SK-N-MC (cell line): ENCODE data around the gene PRELID3B.

Experiments
- DNase-seq: peaks from one replicate; pipeline ENCODE4 v3.0.0-alpha.2; 2011; ENCODE audit warnings: low read depth, low spot score
- H3K27ac ChIP-seq: fragments of 200-600 bp; sonication (generic); 2 replicates; pipeline ENCODE4 v1.5.1; 2016; ENCODE audit warnings: mixed run types
- H3K36me3 ChIP-seq: fragments of 200-600 bp; sonication (generic); 2 replicates; pipeline ENCODE4 v1.6.1; 2017; ENCODE audit warnings: antibody characterized with exemption, low read length, mixed read lengths; ENCODE audit not compliant: insufficient read depth
- H3K4me3 ChIP-seq: fragments of 200-600 bp; sonication (generic); 2 replicates; pipeline ENCODE4 v1.5.1; 2016
- H3K9ac ChIP-seq: fragments of 200-600 bp; sonication (generic); 2 replicates; pipeline ENCODE4 v1.8.0; 2017; ENCODE audit warnings: mixed run types, mixed read lengths; ENCODE audit not compliant: insufficient read length
- H3K9me3 ChIP-seq: fragments of 200-600 bp; sonication (generic); 2 replicates; pipeline ENCODE4 v1.6.1; 2017; ENCODE audit warnings: low read depth, mild to moderate bottlenecking, antibody characterized with exemption, low read length, moderate library complexity, mixed read lengths
- EZH2 ChIP-seq: fragments of 200-600 bp; sonication (generic); IDR thresholded peaks from one replicate; pipeline ENCODE4 v1.6.1; 2017; ENCODE audit warnings: antibody characterized with exemption
- FOXP2 ChIP-seq: optimal IDR thresholded peaks from 2 replicates; pipeline ENCODE3; 2011; ENCODE audit warnings: mild to moderate bottlenecking, moderate library complexity; ENCODE audit not compliant: insufficient read depth; ENCODE audit errors: extremely low read length, control extremely low read depth
- POLR2AphosphoS5 ChIP-seq: IDR thresholded peaks from 2 replicates; pipeline ENCODE4 v1.6.1; 2012; ENCODE audit warnings: mild to moderate bottlenecking, low read depth, low read length, borderline replicate concordance

Gene PRELID3B

DNA sequence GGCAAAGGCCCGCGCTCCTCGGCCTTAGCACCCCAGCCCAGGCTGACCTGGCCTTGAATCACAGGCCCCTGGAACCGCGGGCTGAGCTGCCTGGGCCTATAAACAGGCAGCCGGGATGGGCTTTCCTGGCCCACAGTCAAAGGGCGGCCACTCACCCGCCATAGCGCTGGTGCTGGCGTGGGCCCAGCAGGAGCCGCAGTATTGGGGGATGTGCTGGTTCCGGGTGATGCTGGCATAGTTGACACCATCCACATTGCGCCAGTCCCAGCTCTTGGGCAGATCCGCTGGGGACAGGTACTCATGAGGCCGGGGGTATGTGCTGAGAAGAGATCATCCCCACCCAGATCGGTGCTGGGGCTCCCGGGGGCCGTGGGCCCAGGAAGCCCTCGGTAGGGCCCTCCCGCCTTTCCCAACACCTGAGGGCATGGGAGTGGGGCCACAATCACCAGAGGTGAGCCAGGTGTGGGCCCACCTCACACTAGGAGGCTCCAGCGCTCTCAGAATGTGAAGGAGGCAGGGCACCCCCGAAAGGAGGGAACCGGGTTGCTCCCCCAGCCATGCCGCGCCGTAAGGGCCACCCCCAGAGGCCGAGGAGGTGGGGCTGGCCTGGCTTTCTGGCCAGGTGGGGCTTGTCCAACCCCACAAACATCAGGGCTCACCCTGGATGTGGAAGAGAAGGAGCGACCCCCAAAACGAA is 36.3 kb downstream of the PRELID3B start:
- H3K36me3 ChIP-seq, result no peaks in the 10 kb centered on the region
- TF ChIP-seq EZH2 (no peak), FOXP2 (no peak), POLR2AphosphoS5 (no peak)

DNA sequence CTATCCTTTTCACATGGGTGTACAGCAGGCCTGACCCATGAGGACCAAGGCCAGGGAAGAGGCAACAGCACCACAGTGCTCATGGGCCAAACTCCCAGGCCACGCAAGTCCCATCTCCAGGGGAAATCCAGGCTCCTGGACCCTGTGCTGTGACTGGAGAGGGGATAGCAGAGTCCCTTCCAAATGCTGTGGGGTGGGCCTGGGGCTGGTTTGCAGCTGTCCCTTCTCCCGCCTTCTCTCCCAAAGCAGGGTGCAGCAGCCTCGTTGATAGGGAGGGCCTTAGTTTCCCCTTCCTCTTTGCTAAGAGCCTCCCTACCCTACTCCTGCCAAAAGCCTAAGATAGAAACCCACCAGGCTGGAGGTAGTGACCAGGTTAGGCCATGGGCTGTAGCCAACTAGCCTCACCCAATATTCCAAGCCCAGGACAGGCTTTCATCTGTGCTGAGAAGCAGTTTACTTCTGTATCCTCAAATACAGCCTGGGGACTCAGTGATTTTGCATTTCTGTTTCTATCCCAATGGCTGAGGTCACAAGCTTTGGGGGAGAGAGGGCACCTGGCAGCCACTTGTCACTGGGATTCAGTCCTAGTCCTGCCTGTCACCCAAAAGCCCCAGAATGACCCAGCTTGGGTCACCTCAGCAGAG is 36.9 kb downstream of the PRELID3B start:
- DNase-seq, result no peak
- Histone ChIP-seq H3K27ac (no peak overlapping the region), H3K36me3 (no peaks in the 10 kb centered on the region), H3K4me3 (no peak overlapping the region), H3K9ac (no peak overlapping the region), H3K9me3 (no peaks in the 10 kb centered on the region)
- TF ChIP-seq POLR2AphosphoS5, result no peak
- no peak for TF ChIP-seq FOXP2
- TF ChIP-seq EZH2, result no peak

More for the DNA sequence above, 36.3 kb downstream of the PRELID3B start:
- Histone ChIP-seq H3K4me3 (no peak overlapping the region), H3K9me3 (no peaks in the 10 kb centered on the region), H3K27ac (no peak overlapping the region), H3K9ac (no peak overlapping the region)
- no peak for DNase-seq

- no peak overlapping the region for H3K4me3 ChIP-seq
- no peak overlapping the region for H3K9ac ChIP-seq
- DNase-seq, result no peak
- H3K9me3 ChIP-seq, result no peaks in the 10 kb centered on the region
- H3K27ac ChIP-seq, result no peak overlapping the region
- TF ChIP-seq EZH2, result no peak
- no peak for TF ChIP-seq FOXP2
- H3K36me3 ChIP-seq, result no peaks in the 10 kb centered on the region
These were observed 37.6 kb downstream of the PRELID3B start for GRCh38 chr20:59004763-59005522.

- Histone ChIP-seq H3K27ac (no peak overlapping the region), H3K36me3 (no peaks in the 10 kb centered on the region), H3K4me3 (no peak overlapping the region), H3K9ac (no peak overlapping the region), H3K9me3 (no peaks in the 10 kb centered on the region)
- no peak for DNase-seq
- TF ChIP-seq EZH2 (no peak), POLR2AphosphoS5 (no peak), FOXP2 (no peak)
These were observed 38.2 kb downstream of the PRELID3B start for GRCh38 chr20:59004493-59004762.

- Histone ChIP-seq H3K36me3 (no peaks in the 10 kb centered on the region), H3K9ac (no peak overlapping the region), H3K9me3 (no peaks in the 10 kb centered on the region), H3K27ac (no peak overlapping the region), H3K4me3 (no peak overlapping the region)
- TF ChIP-seq POLR2AphosphoS5, result no peak
- TF ChIP-seq EZH2, result no peak
- TF ChIP-seq FOXP2, result no peak
- no peak for DNase-seq
These were observed 38.6 kb downstream of the PRELID3B start for GRCh38 chr20:59003836-59004492.

- TF ChIP-seq FOXP2 (no peak), POLR2AphosphoS5 (no peak), EZH2 (no peak)
- H3K4me3 ChIP-seq, result no peak overlapping the region
- no peak overlapping the region for H3K27ac ChIP-seq
- no peak for DNase-seq
- H3K9me3 ChIP-seq, result no peaks in the 10 kb centered on the region
- H3K36me3 ChIP-seq, result no peaks in the 10 kb centered on the region
- H3K9ac ChIP-seq, result no peak overlapping the region
These were observed 39.6 kb downstream of the PRELID3B start for GRCh38 chr20:59002874-59003399.

GRCh38 chr20:59002388-59002787 is 40.2 kb downstream of the PRELID3B start:
- Histone ChIP-seq H3K9me3 (no peaks in the 10 kb centered on the region), H3K27ac (no peak overlapping the region), H3K4me3 (no peak overlapping the region), H3K36me3 (no peaks in the 10 kb centered on the region), H3K9ac (no peak overlapping the region)
- TF ChIP-seq EZH2 (no peak), FOXP2 (no peak), POLR2AphosphoS5 (no peak)
- no peak for DNase-seq
